ENCODE measurements around the gene COL17A1. TPM values are rescaled to one million over a fixed set of nuclear protein-coding genes. Genes with fewer than 3 reads are reported as not detected.

COL17A1 gene
- total and polyA plus RNA-seq, 9 of the 15 experiments (the other 6 are each of a cell fraction or from before 2014, with no cell fraction given): not detected

GRCh38 chr10:104120903-104121484 is 35.3 kb upstream of the COL17A1 start (continued):
- TF ChIP-seq ZNF407 (IDR thresholded peaks at IDR 0.05; ENCODE audit: low read depth) (no peak), E2F8 (IDR thresholded peaks at IDR 0.05; ENCODE audit: low read depth, partially characterized antibody) (no peak), MXI1 (IDR thresholded peaks at IDR 0.05; ENCODE audit: low read depth, low read length) (peak; percentile 73; the same call in 1 of the 2 replicates), GATAD2B (IDR thresholded peaks at IDR 0.05; ENCODE audit: borderline replicate concordance) (no peak), ZFP36 (IDR thresholded peaks at IDR 0.05; ENCODE audit: low read depth, low read length, partially characterized antibody) (no peak), FOXA1 (IDR thresholded peaks at IDR 0.05; ENCODE audit: borderline replicate concordance) (no peak), ZNF639 (CRISPR knock-in tag; conservative IDR thresholded peaks at IDR 0.05 in 1 of 2, IDR thresholded peaks at IDR 0.05 in 1 of 2) (no peak), CSDE1 (IDR thresholded peaks at IDR 0.05) (peak in 1 of 2 experiments; percentile 25; a peak in 1 of 4 replicates), FOXJ2 (tag; IDR thresholded peaks at IDR 0.05) (peak; percentile 93), HINFP (tag; conservative IDR thresholded peaks at IDR 0.05; ENCODE audit: low read depth) (no peak), ZFP30 (CRISPR knock-in tag; IDR thresholded peaks at IDR 0.05; ENCODE audit: borderline replicate concordance) (no peak), ARID2 (IDR thresholded peaks at IDR 0.05) (no peak)
